Measurements from ENCODE around the gene SPON2.

Gene SPON2

DNA sequence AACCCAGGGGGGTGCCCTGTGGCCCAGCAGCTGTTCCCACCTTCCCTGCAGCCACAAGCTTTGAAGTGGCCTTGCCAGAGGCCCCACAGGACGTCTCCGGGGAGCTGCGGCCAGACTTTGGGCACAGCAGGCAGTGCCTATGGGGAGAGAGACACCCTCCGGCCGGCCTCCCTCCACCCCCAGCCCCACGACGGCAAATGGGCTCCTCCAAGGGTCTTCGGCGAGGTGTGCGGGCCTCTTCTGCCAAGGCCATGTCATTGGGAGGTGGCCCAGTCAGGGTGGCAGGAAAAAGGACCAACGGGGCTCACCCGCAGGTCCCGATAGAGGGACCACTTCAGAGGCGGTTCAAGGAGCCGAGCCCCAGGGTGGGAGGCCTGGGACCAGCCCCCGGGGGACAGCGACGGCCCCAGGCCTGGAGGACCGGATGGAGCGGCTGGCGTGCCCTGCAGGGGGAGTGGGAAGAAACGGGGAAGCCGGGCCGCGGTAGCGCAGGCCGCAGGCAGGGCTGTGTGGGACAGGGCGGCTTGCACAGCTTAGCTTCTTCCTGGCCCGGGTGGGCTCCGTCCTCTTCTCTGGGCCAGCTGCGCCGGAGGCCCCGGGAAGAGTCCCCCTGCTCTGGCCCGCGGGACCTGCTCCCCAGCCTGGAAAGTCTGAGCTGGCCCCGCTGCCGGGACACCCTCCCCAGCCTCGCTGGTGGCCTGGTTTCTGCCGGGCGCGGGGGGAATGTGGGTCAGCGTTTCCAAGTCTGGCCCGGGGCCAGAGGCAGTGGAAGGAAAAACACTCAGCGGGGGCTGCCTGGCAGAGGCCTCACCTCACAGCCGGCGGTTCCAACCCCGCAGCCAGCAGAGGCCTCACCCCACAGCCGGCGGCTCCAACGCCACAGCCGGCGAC lies 21.9 kb upstream of the SPON2 start:
- DNase-seq: no peak

DNA sequence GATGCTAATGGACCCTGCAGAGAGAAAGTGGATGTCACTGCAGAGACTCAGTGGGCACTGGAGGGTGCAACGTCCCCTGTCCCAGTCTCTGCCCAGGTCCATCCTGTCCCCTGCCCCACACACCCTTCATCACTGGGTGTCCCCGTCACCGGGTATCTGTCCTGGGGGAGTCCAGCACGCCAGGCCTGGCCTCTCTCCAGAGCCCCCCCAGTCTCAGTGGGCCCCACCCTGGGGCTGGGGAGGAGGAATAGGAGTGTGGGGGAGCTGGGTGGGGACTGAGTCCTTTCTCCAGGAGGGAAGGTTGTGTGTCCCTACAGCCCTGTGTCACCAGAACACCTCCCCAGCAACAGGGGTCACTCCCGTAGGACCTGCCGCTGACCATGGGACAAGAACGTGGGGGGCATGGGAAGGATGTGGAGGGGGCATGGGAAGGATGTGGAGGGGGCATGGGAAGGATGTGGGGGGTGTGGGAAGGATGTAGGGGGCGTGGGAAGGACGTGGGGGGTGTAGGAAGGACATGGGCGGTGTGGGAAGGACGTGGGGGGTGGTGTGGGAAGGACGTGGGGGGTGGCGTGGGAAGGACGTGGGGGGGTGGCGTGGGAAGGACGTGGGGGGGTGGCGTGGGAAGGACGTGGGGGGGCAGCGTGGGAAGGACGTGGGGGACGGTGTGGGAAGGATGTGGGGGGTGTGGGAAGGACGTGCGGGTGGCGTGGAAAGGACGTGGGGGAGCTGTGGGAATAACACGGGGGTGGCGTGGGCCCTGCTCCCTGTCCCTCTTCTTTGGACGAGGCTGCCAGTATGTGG lies 21.0 kb upstream of the SPON2 start:
- DNase-seq: no peak

- DNase-seq: no peak
Observed at GRCh38 chr4:1192493-1193205, 20.3 kb upstream of the SPON2 start.

DNA sequence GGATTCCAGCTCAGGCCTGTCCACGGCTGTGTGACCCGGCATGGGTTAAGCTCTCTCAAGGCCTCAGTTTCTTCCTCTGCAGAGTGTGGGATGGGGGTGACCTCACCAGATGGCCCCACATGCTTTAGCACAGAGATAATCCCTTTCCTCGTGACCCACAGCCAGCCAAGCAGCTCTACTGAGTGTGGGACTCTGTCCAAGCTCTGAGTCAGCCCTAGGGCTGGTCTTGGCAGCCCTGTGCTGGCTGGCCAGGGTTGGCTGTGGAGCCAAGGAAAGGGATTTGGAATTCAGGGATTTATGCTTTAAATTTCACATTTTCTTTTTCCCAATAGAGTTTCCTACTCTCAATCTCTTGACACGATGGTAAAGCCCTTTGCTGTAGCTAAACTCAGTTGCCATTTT lies 19.7 kb upstream of the SPON2 start:
- no peak for DNase-seq

DNA sequence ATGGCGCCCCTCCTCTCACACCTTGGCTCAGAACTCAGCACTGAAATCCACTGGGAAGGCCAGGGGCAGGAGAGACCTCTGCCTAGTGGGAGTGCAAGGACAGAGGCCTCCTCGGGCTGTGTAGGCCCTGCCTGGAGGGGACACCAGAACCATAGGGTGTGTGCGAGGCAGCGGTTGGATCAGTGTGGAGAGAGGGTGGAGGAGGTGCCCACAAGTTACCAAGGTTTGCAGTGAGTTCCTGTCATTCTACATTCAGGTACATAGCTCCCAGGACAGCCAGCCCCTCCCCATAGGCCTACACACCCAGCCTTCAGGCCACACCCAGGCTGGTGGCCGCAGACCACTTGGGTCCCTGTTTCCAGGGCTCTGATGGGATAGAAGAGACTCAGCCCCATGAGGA lies 19.2 kb upstream of the SPON2 start:
- no peak for DNase-seq

DNA sequence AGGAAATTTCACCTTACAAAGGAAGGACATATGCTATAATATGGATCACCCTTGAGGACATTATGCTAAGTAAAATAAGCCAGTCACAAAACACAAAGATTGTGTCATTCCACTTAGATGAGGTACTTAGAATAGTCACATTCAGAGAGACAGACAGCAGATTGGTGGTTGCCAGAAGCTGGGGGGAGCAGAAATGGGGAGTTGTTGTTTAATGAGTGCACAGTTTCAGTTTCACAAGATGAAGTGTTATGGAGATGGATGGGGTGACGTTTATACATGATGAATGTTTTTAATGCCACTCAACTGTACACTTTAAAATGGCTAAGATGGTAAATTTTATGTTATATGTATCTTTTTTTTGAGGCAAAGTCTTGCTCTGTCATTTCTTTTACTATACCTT lies 14.8 kb upstream of the SPON2 start:
- peak; percentile 46 to 64 for DNase-seq

DNA sequence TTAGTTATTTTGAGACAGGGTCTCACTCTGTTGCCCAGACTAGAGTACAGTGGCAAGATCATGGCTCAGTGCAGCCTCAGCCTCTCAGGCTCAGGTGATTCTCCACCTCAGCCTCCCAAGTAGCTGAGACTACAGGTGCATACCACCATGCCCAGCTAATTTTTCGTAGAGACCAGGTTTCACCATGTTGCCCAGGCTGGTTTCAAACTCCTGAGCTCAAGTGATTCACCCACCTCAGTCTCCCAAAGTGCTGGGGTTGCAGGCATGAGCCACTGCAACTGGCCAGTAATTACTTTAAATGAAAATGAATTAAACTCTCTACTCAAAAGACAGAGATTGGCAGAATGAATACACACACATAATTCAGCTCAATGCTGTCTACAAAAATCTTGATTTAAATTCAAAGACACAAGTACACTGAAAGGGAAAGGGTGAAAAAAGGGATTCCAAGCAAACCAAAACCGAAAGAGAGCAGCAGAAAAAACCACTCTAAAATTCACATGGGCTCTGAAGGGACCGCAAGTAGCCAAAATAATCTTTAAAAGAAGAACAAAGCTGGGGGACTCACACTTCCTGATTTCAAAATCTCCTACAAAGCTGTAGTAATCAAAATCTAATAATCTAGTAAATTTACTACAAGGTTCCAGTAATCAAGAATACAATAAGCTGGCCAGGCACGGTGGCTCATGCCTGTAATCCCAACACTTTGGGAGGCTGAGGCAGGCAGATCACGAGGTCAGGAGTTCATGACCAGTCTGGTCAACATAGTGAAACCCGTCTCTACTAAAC lies 11.8 kb upstream of the SPON2 start:
- peak in 1 of 2 donors; percentile 39 for DNase-seq

DNA sequence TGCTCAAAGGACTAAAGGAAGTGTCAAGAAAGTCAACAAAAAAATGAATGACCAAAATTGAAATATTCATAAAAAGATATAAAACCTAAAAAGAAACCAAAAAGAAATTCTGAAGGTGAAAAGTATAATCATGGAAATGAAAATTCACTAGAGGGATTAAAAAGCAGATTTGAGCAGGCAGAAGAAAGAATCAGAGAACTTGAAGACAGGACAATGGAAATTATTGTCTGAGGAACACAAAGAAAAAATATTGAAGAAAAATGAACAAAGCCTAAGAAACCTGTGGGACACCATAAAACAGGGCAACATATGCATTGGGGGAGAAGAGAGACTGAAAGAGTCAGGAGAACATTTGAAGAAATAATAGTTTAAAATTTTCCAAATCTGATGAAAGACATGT lies 9.9 kb upstream of the SPON2 start:
- DNase-seq: no peak

GRCh38 chr4:1180663-1181062 lies 8.3 kb upstream of the SPON2 start:
- no peak for DNase-seq

- DNase-seq: no peak
Observed at GRCh38 chr4:1179976-1180375, 7.6 kb upstream of the SPON2 start.

DNA sequence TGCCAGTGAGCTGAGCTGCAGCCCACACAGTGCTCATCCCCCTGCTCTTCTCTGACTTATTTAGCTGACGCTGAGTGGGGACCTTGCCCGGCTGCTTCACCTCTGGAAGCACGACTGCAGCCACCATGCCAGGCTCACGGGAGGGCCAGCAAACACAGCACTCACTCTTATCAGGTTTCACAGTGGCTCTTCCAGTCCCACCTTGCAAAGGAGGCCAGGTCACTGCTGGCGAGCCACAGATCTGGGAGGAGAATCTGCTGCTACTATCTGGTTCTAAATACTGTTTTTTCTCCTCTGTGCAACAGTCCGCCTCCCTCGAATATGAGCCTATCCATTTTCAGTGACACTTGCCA lies 6.7 kb upstream of the SPON2 start:
- no peak for DNase-seq

DNA sequence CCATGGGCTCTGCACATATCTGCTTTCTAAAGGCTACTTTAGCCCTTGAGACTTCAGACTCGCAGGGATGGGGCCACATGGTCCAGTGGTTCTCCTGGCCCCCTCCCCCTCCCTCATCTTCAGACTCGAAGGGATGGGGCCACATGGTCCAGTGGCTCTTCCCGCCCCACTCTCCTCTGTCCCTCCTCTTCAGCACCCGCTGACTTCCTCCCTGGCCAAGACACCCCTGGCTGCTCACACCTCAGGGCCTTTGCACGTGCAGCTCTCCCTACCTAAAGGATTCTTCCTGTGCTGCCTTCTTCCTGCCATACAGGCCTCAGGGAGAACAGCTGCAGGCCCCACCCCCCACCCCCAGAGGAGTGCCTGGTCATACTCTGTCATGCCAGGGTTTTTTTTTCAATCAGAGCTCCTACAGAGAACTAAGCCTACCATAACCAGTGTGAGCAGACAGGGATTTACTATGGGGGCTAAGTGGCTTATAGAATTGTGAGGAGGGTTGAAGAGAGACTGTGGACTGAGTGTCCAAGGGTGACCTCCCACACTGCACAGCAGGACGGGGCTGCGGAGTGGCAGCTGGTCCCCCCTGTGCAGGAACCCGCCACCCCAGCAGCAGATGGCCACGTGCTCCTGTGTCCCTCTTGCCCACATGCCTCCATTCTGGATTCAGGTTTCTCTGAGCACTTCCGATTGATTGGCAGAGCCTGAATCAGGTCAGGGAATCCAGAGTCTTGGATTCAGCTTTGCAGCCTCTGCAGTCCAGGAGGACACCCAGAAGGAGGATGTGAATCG lies 6.1 kb upstream of the SPON2 start:
- DNase-seq: no peak

DNA sequence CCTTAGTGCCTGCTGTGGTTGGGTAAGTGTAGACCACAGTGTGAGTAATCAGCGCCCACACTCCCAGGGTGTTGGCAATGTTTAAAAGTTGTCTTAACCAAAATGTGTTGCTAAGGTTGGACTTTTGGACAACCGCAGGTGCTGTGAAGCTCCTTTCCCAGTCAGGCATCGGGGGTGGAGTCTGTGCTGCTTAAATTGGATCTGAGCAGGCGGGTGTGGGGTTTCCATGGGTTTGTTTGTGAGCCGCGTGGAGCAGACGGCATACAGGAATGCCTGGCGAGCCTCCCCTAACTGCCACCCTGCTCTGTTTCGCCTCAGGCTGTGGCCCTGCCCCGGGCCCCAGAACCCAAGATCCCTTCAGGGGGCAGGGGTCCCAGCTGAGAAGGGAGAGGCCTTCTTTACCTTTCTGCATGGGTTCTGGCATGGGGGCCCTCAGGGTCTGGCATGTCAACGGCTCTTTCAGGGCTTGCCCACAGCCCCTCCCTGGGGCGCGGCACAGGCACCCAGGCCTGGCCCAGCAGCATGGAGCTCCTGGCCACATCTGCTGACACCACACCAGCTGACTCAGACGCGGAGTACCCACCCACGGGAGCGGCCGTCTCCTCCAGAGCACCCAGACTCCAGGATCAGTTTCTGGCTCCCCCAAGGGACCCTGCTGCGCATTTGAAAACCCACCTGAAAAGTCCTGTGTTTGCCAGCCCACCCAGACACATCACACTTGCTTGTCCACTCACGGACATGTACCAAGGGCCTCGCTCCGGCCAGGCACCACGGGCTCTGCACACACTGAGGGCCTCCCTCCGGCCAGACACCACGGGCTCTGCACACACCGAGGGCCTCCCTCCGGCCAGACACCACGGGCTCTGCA lies 5.1 kb upstream of the SPON2 start:
- DNase-seq: peak; percentile 61 to 63

DNA sequence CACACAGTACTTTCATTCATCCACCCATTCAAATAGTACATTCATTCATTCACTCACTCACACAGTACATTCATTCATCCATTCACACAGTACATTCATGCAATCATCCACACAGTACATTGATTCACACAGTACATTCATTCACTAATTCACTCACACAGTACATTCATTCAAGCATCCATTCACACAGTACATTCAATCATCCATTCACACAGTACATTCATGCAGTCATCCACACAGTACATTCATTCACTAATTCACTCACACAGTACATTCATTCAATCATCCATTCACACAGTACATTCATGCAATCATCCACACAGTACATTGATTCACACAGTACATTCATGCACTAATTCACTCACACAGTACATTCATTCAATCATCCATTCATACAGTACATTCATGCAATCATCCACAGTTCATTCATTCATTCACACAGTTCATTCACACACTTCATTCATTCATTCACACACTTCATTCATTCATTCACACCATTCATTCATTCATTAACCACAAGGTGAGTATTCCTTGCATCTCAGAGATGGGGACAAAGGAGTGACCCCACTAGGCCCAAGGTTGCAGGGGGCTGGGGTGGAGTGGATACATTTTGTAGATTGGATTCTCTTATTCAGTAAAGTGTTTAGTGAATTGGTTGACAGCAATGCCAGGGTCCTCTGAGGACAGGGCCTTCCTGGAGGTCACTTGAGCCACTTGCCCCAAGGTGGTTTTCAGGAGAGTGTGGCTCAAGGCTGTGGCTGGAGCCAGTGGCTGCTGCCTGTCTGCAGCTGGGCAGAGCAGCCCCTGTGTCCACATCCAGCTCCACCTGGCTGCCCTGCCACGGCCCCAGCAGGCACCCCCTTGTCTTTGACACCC lies 4.3 kb upstream of the SPON2 start:
- DNase-seq: no peak

DNA sequence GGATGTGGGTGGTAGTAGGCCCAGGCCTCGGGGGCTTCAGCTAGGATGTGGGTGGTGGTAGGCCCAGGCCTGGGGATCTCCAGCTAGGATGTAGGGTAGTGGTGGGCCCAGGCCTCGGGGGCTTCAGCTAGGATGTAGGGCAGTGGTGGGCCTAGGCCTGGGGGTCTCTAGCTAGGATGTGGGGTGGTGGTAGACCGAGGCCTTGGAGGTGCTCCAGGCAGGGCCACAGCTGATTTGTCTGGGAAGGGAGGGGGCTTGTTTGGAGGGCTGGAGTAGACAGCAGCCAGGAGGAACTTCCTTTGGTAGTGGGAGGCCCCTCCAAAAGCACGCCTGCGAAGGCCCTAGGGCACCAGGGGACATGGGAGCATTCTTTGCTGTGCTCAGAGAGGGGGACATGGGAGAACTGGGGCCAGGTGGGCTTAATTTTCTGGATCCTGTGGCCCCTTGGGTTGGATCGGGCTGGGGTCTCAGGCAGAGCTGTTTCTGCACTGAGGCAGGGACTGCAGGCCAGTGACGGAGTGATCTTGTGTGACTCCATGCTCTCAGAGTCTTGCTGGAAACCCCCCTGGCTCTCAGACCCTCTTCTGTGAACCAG lies 3.3 kb upstream of the SPON2 start:
- no peak for DNase-seq

GRCh38 chr4:1174941-1175634 lies 2.7 kb upstream of the SPON2 start:
- no peak for DNase-seq

GRCh38 chr4:1172971-1173757 lies 781 bp upstream of the SPON2 start:
- DNase-seq: no peak

Data from CD4-positive, alpha-beta T cell treated with Interleukin-1 beta for 1 hour (primary cell).